SIG-M5 (cell line): ENCODE results near the gene PARP1.
"Not testable (repeated sequence)": the region's sequence is repeated elsewhere in the genome, so short reads cannot be mapped to it uniquely, and the experiment has no call there.

Experiments
- DNase-seq: peaks from one replicate; lab custom pipeline; 2025; lab: John Stamatoyannopoulos, UW

Gene PARP1

DNA sequence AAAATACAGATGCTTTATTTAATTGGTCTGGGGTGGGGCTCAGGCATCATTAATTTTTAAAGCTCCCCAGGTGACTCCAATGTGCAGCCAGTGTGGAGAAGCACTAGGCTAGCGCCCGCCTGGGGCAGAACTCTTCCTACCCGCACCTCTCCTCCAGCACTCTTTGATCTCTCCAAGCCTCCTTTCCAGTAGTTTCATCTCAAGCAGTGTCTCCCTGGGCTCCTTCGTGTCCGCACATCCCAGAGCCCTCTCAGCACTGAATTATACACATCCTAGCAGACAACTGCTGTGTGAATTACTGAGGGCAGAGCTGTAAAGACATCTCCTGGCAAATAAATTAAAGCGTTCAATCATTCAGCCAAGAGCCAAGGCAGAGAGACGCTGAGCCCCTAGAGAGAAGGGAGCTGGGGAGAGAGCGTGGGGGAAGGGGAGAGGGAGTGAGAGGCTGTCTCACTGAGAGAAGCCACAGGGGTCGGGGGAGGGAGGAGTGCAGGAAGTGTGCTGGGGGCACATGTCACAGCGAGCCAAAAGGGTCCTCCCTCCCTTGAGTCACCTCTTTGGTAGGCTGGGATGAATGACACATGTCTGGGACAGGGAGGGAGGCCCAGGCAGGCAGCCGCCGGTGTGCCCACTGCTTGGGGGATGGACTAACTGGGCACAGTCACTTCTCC lies 21.0 kb upstream of the PARP1 start:
- no peak for DNase-seq

DNA sequence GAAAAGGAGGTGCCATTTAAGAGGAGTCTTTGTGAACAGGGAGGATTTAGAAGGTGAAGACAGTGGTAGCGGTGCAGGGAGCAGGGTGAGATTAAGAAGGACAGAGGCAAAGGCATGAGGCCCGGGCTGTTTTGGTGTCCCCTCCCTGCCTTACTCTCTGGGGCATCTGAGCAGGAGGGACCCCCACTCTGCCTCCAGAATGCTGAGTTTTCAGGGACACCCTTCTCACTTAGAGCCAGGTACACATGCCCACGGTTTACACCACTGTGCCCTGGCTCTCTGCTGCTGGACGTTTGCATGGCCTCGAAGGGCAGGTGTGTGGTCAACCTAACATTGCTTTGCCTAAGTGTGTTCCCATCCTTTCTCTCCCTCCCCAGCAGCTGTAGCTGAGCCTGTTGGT lies 20.5 kb upstream of the PARP1 start:
- DNase-seq = no peak

DNA sequence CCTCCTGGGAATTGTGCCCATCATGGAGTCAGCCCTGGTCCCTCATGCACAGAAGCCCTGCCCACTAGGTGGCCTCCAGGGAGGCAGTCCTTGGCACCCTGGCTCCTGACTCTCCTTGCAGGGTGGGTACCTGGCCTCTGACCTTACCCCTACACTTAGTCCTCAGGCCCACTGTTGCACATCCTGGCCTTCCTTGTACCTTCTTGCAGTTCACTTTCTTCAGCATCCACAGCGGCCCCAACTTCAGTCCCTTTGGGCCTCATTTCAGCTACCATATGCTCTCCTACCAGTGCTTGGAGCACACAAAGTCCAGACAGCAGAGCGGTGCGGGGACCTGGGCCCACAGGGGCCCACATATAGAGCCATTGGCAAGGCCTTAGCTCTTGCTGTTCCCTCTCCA lies 19.2 kb upstream of the PARP1 start:
- no peak for DNase-seq

DNA sequence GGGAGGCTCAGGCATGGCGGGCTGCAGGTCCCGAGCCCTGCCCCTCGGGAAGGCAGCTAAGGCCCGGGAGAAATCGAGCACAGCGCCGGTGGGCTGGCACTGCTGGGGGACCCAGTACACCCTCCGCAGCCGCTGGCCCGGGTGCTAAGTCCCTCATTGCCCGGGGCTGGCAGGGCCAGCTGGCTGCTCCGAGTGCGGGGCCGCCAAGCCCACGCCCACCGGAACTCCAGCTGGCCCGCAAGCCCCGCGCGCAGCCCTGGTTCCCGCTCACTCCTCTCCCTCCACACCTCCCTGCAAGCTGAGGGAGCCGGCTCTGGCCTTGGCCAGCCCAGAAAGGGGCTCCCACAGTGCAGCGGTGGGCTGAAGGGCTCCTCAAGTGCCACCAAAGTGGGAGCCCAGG lies 18.5 kb upstream of the PARP1 start:
- not testable (repeated sequence) for DNase-seq

DNA sequence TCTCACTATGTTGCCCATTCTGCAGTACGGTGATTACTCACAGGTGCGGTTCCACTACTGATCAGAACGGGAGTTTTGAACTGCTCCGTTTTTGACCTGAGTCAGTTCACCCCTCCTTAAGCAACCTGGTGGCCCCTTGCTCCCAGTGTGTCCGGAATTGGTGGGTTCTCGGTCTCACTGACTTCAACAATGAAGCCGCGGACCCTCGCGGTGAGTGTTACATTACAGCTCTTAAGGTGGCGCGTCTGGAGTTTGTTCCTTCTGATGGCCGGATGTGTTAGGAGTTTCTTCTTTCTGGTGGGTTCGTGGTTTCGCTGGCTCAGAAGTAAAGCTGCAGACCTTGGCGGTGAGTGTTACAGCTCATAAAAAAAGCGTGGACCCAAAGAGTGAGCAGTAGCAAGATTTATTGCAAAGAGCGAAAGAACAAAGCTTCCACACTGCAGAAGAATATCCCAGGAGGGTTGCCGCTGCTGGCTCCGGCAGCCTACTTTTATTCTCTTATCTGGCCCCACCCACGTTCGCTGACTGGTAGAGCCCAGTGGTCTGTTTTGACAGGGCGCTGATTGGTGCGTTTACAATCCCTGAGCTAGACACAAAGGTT lies 17.6 kb upstream of the PARP1 start:
- no peak for DNase-seq

DNA sequence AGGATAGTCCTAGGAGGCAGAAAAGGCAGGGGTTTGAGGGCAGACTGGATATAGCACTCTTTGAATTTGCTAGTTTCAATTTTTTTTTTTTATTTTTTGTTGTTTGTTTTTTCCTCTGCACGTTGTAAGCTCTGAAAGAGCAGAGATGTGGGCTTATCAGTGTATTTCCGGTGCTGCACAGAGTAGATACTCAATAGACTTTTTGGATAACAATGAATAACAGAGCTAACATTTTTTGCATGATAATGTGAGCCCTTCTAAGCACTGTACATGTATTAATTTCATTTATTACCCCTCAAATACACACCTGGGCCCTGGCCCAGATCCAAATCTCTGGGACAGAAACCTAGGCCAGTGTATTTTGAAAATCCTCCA lies 17.1 kb upstream of the PARP1 start:
- DNase-seq = no peak

DNA sequence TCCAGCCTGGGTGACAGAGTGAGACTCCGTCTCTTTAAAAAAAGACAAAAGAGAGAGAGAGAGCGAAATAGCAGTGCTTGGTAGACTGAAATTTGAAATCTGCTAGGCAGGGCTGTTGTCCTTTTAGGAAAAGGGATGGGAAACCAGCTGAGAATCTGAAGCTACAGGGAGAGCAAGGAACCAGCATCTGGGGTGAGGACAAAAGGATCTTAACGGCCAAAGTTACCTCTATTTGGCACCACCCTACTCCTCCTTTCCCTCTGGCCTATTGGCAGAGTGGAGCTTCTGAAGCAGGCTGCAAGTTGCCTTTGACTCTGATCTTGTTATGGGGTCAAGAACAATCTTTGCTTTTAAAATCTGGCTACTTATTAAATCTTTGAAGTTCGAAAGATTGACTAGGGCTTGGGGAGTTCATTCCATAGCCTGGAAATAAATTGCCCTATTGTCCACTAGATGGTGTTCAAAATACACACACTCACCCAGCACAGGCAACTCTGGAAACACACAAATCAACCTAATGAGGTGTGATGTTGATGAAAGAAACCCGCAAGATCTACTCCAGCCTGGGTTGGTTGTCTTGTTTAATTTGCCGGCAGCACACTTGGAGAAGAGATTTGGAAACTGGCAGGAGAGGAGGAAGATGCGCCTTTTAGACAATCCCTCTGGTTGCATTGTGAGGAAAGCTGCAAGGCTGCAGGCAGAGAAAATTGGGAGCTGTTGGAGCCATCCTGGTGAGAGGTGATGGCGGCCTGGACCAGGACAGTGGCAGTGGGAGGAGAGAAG lies 16.5 kb upstream of the PARP1 start:
- DNase-seq = no peak

DNA sequence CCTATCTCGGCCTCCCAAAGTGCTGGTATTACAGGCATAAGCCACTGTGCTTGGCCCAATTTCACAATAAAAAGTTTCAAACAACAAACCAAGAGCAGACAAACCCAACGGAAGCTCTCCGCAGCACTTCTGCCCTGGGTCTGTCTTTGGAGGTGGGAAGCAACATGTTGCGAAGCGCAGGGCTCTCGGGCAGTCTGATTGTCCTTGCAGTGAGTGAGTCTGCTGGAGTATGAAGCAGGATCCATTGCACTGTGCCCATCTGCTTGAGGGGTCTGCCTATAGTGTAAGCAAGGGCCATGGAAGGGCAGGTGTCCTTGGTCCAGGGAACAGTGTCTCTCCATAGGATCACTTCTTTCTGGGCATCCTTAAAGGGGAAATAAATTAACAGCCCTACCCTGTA lies 14.6 kb upstream of the PARP1 start:
- DNase-seq = no peak

DNA sequence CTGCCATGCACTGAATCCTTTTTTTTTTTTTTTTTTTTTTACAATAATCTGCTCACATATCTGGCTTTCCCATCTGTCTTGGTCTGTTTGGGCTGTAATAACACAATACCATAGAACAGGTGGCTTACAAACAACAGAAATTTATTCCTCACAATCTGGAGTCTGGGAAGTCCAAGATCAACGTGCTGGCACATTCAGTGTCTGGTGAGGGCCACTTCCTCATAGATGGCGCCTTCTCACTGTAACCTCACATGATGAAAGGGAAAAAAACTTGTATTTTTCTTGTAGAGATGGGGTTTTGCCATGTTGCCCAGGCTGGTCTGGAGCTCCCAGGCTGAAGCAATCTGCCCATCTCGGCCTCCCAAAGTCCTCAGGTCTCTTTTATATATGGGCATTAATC lies 13.0 kb upstream of the PARP1 start:
- DNase-seq = no peak

DNA sequence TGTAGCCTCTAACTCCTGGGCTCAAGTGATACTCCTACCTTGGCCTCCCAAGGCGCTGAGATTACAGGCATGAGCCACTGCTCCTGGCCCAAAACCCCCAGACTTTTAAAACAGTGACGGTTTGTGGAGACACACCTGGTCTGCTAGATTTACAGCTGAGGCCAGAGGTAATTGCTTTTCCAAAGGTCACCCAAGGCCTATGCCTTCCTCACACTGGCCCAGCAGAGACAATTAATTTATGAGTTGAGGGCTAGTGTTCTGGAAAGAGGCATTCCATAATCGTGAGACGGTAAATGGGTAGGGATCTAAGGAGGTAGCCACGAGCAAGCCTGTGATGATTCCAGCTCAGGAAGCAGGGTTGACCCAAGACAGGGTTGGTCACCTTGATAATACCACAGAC lies 12.4 kb upstream of the PARP1 start:
- no peak for DNase-seq

DNA sequence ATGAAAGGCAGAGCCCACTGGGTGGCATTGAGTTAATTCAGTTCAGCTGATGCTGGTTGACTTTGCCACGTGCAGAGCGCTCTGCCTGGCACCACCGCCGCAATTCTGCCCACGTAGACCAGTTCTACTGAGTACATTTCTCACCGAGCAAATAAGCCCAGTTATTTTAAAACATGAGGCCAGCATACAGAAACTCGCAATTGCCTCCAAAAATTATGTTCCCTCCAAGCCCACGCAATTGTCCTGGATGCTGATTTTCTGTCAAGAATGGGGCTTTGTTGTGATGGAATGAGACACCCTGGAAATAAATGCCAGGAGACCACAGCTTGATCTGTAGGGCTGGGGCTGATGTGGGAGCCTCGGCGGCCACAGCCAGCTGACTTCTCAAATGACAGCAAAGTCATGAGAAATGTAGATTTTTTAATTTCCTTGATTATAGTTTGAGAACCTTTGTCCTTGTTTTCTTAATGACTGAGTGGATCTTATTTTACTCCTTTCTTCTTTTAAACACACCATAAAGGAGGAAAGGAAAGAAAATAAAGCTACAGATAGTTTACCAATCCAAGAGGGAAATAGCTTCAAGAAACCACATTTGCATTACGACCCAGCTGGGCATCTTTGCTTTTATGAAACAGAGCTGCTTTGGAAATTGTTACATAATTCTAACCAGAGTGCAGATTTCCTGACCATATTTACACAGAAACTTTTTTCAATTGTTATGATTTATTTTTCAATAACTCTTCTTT lies 11.6 kb upstream of the PARP1 start:
- DNase-seq = no peak

DNA sequence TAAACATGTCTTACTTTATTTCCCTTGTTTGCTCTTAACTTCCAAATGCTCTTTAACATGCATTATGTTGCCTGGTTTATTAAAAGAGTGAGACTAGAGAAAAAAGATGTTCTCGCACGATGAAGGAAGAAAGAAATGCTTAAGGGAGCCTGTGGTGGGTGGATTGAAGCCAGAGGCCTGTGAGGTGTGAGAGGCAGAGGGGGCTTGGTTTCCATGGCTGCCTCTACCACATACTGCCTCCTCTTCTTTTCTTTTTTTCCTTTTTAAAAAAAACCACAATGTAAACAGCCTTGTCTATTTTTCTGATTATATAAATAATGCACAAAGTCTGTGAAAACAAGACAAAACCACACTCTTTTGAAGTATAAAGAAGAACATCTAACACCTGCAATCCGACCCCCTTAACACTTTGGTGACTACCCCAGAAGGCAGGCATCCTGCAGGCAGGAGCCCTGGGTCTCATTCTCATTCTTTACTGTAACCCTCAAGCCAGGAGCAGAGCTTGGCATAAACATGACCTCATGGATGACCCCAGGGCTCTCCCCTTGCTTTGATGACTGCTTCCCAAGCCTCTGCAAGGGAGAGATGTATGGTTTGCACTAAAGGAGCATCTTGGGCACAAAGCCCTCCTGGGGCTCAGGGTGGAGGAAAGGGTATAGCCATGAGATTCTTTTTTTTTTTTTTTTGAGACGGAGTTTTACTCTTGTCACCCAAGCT lies 10.1 kb upstream of the PARP1 start:
- no peak for DNase-seq

DNA sequence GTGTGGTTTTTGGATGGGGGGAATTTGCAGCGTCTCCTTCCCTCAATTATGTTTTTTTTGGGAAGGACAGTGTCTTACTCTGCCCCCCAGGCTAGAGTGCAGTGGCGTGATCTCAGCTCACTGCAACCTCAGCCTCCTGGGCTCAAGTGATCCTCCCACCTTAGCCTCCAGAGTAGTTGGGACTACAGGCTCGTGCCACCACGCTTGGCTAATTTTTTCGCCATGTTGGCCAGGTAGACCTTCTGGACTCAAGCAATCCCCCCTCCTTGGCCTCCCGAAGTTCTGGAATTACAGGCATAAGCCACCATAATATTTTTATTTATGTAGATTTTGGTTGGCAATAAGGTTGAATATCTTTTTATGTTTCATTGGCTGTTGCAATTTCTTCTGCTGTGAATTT lies 9.5 kb upstream of the PARP1 start:
- DNase-seq = no peak

DNA sequence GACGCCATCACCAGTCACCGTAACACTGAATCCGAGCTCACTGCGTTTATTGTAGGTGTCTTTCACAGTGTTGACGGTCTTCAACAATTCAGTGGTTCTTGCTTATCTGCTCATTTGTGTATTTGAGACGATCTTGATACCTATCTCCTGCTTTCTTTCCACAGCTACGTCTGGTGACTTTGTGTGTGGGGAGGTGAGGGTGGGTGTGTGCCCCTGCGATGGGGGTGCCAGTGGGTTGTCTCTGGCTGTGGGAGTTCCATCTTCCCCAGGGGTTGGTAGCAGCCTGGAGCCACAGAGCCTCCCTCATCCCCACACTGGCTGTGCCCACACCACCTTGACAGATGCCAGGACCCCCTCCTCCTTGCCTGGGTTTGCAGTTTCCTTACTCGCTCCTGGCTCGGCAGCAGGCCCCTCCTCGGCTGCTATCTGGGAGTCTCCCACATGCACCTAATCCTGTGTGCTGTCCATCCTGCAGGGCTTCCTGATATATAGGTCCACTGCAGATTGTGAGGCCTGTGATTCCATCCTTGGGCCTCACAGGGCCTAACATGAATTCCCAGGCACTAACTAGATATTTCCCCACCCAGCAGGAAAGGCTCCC lies 6.3 kb upstream of the PARP1 start:
- DNase-seq = no peak

DNA sequence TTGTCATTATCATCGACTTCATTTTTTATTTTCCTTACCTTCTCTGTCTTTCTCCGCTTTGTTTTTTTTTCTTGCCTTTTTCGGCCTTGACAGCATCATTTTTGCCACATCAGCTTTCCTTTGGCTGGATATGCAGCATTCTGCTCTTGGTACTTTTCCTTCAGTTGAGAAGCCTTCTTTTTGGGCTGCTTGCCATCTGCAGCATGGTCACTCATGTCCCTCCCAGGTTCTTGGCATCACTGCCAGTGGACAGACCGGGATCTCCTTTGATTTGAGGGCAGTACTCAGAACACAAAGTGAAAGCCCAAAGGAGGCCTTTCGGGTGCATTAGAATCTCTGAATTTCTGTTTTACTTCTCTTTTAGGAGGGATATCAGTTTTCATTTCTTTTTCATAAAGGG lies 3.7 kb upstream of the PARP1 start:
- no peak for DNase-seq

DNA sequence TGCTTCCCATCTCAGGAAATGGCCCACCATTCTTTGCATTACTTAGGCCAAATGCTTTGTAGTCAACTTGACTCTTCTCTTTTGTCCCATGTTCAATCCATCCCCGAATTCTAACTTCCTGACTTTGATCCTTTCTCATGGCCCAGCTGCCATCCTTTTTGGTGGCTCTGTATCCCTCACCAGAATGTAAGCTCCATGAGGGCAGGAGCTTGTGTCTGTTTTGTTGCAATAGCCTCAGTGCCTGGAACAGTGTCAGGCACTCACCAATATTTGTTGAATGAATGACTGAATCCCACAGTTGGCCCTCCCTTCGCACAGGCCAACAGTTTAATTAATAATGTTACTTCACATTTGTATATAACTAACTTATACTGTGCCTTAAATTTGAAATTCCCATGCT lies 3.1 kb upstream of the PARP1 start:
- no peak for DNase-seq

DNA sequence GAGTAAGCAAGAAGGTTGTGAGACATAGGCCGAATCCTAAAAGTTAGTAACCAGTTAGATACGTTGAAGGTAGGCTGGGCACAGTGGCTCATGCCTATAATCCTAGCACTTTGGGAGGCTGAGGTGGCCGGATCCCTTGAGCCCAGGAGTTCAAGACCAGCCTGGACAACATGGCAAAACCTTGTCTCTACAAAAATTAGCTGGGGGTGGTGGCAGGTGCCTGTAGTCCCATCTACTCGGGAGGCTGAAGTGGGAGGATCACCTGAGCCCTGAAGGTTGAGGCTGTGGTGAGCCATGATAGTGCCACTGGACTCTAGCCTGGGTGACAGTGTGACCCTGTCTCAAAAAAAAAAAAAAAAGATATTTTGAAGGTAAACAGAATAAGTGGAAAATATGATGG lies 1.5 kb upstream of the PARP1 start:
- DNase-seq = no peak

DNA sequence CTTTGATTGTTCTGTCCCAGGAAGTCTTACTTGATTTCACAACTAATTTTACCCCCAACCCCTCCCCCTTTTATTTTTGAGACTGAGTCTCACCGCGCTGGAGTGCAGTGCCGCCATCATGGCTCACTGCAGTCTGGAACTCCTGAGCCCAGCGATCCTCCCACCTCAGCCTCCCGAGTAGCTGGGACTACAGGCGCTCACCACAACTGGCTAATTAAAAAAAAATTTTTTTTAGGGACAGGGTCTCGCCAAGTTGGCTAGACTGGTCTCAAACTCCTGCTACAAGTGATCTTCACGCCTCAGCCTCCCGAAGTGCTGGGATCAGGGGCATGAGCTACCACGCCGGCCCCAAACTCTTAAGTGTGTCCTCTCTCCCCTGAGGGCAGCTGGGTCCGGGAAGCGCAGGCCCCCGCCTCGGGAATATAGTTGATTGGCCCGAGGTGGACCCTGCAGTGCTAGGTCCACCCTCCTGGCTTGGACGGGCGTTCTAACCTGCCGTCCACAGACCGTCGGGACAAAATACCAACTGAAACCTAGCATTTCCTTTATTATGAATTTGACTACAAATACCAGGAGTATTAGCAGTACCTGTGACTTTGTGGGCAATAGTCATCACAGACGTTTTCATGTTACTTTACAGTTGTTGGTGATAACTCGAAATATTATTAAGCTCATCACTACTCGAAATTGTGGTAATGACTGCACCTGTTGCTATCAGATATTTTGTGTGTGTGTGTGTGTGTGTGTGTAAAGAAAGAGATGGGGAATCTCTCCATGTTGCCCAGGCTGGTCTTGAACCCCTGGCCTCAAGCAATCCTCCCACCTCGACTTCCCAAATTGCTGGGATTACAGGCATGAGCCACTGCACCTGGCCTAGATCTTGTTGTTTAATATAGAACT lies 642 bp upstream of the PARP1 start:
- DNase-seq = no peak

DNA sequence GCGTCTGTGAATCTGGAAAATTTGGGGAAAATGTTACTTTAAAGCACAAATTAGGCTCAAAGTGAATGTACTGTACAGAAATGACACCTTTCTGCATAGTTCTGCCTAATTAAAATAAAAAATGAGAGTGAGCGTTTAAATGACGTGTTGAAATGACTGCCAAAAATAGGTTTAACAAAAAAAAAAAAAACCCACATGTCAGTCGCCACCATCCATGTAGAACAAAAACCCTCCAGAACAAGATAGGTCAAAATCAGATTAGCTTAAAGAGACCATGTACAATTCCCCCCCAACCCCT lies 745 bp downstream of the PARP1 start:
- DNase-seq = no peak

DNA sequence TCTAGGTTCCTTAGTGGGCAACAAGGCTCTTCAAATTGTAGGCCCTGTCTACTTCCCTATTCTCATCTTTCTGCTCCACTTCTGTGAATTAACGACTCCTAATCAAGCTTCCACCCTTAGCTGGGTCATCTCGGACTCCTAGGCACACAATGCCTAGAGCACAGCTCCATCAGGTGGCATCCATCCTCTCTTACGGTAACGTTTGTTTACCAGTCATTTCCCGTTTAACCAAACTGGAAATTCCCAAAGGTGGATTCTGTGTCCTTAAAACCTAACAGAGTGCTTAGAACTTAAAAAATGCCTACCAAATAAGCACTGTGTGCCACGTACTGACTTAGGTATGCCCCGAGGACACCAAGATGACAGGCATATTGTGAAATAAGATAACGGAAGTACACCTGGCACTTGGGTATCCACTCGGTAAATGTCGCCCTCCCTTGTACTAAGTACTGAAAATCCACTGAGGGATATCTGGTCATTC lies 1.5 kb downstream of the PARP1 start:
- no peak for DNase-seq
